Gastroesophageal sphincter (tissue), 4 donors: Measurements from ENCODE around the gene LEO1. TPM values are rescaled to one million over a fixed set of nuclear protein-coding genes. Genes with fewer than 3 reads are reported as not detected.
"Not testable (repeated sequence)": the region's sequence is repeated elsewhere in the genome, so short reads cannot be mapped to it uniquely, and the experiment has no call there.

Experiments
- ATAC-seq: fragments of 150-250 bp; one replicate; pipeline ENCODE4 v1.9.1; 2016; ENCODE audit warnings: mild to moderate bottlenecking, moderate library complexity
- H3K27ac ChIP-seq, 4 donors: fragments of 200-600 bp; sonication (generic) in 3 of 4; 1 replicate in 3 of 4; 2 replicates in 1 of 4; pipeline ENCODE4 v1.5.1; 2016 to 2019
- H3K27me3 ChIP-seq: fragments of 200-600 bp; sonication (generic); one replicate; pipeline ENCODE4 v1.5.1; 2019
- H3K36me3 ChIP-seq, 2 donors: fragments of 200-600 bp; sonication (generic); one replicate each; pipeline ENCODE4 v1.5.1; 2019; ENCODE audit warnings: control low read depth in 1 of 2
- H3K4me1 ChIP-seq, 3 donors: fragments of 200-600 bp; sonication (generic); 1 replicate in 2 of 3; 2 replicates in 1 of 3; pipeline ENCODE4 v1.5.1; 2016 to 2019; ENCODE audit warnings: control low read depth in 2 of 3
- H3K4me3 ChIP-seq, 2 donors: fragments of 200-600 bp; sonication (generic); one replicate each; pipeline ENCODE4 v1.5.1; 2019; ENCODE audit warnings: mild to moderate bottlenecking in 1 of 2, moderate library complexity in 1 of 2
- H3K9me3 ChIP-seq, 3 donors: fragments of 200-600 bp; sonication (generic); one replicate each; pipeline ENCODE4 v1.5.1; 2017 to 2019; ENCODE audit warnings: control low read depth in 2 of 3
- EP300 ChIP-seq: sonication (generic); formaldehyde crosslinking; IDR thresholded peaks from one replicate; pipeline ENCODE4 v1.6.1; 2017; ENCODE audit warnings: antibody characterized with exemption, mild to moderate bottlenecking
- POLR2A ChIP-seq, 2 donors: fragments of 450-650 bp; IDR thresholded peaks; one replicate each; pipeline ENCODE4 v1.6.1; 2017; ENCODE audit warnings: antibody characterized with exemption in 2 of 2, mild to moderate bottlenecking in 2 of 2, moderate library complexity in 1 of 2
- POLR2AphosphoS5 ChIP-seq: sonication (generic); formaldehyde crosslinking; IDR thresholded peaks from one replicate; pipeline ENCODE4 v1.6.1; 2017; ENCODE audit warnings: antibody characterized with exemption
- WGBS, 2 donors: methylation state at CpG; one replicate each; pipeline ENCODE4 v1.1.5; 2018; ENCODE audit warnings: low coverage in 1 of 2; 5-methylcytosine and 5-hydroxymethylcytosine counted together
- total RNA-seq, 4 donors: library from RNA; depleted of rRNA; stranded (reverse); fragments of >200 nt; gene quantifications; one replicate each; pipeline ENCODE4 v1.1.0, GENCODE V29; 2016
- TF ChIP-seq, protein P1 (sequence below), 4 experiments: fragments of 200-600 bp in 2 of 4; fragments of 450-650 bp in 2 of 4; sonication (generic) in 1 of 4; IDR thresholded peaks; one replicate each; pipeline ENCODE4 v1.5.1; 2017 to 2019; ENCODE audit warnings: antibody characterized with exemption in 4 of 4, mild to moderate bottlenecking in 2 of 4, moderate library complexity in 2 of 4

Gene LEO1
- total RNA-seq, 4 donors from 2014 or later: 11.7 to 15.7 (median 13.2) TPM

DNA sequence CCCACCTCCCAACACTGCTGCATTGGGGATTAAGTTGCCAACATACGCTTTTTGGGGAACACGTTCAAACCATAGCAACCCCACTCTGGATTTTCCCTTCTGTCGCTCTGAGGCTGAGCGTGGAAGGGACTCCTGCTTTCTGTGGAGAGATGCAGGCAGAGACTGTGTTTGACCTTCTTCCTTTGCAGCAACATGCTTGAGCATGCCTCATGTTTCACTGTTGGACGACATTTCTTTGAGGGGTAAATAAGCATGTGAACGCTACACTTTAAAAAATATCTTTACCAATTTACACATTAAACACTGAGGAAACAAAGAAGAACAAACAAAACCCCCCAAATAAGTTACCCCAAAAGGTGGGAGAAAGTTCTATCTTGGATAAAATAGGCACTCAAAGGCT is 33.2 kb upstream of the LEO1 start:
- no peaks in the 10 kb centered on the region for H3K9me3 ChIP-seq
- H3K4me1 ChIP-seq: no peaks in the 10 kb centered on the region
- TF ChIP-seq POLR2A (IDR thresholded peaks at IDR 0.05) (no peak), EP300 (no peak), POLR2AphosphoS5 (no peak)
- TF ChIP-seq, protein P1, sequence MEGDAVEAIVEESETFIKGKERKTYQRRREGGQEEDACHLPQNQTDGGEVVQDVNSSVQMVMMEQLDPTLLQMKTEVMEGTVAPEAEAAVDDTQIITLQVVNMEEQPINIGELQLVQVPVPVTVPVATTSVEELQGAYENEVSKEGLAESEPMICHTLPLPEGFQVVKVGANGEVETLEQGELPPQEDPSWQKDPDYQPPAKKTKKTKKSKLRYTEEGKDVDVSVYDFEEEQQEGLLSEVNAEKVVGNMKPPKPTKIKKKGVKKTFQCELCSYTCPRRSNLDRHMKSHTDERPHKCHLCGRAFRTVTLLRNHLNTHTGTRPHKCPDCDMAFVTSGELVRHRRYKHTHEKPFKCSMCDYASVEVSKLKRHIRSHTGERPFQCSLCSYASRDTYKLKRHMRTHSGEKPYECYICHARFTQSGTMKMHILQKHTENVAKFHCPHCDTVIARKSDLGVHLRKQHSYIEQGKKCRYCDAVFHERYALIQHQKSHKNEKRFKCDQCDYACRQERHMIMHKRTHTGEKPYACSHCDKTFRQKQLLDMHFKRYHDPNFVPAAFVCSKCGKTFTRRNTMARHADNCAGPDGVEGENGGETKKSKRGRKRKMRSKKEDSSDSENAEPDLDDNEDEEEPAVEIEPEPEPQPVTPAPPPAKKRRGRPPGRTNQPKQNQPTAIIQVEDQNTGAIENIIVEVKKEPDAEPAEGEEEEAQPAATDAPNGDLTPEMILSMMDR (IDR thresholded peaks at IDR 0.05): no peak
- no peak for ATAC-seq
- no peak overlapping the region for H3K27ac ChIP-seq
- 90 to 93% methylated on average over 5 to 6 of the region's 6 CpGs for WGBS, 2 donors
- H3K36me3 ChIP-seq: no peaks in the 10 kb centered on the region
- H3K27me3 ChIP-seq: no peaks in the 10 kb centered on the region
- H3K4me3 ChIP-seq: no peak overlapping the region

DNA sequence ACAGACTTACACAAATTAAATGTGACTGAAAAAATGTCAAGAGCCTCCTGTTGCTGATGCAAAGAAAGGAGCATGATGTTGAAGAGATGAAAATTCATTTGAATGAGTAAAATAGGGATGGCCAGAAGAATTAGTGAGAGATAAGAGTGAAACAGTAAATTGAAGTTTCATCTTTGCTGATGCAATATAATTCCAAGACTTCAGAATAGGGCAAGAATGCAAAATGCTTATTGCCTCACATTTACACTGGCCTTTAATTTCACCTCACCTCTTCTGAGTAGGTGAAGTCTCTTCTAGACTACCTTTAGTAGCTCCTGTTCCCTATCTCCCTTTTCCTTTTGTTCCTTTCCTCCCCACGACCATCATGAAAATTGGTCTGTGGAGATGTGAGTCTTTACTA is 32.1 kb upstream of the LEO1 start:
- no peak for ATAC-seq
- no peak for TF ChIP-seq POLR2A (IDR thresholded peaks at IDR 0.05)
- no peak for TF ChIP-seq EP300
- TF ChIP-seq, protein P1 (IDR thresholded peaks at IDR 0.05): no peak
- no peak for TF ChIP-seq POLR2AphosphoS5
- no peaks in the 10 kb centered on the region for H3K9me3 ChIP-seq
- H3K4me1 ChIP-seq: no peaks in the 10 kb centered on the region
- H3K27ac ChIP-seq: no peak overlapping the region
- H3K27me3 ChIP-seq: no peaks in the 10 kb centered on the region
- no peak overlapping the region for H3K4me3 ChIP-seq
- WGBS, 2 donors: 50 to 100% methylated on average over 1 of the region's 1 CpG
- H3K36me3 ChIP-seq: no peaks in the 10 kb centered on the region

DNA sequence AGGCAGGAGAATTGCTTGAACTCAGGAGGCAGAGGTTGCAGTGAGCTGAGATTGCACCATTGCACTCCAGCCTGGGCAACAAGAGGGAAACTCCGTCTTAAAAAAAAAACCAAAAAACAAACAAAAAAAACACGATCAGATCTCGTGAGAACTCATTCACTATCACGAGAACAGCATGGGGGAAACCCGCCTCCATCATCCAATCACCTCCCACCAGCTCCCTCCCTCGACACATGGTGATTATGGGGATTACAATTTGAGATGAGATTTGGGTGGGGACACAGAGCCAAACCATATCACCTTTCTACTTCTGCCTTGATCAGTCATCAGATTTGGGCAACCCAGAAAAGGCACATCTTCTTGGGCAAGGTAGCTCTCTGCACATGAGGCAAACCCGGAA is 31.5 kb upstream of the LEO1 start:
- not testable (repeated sequence) for H3K4me3 ChIP-seq, H3K36me3 ChIP-seq, H3K27ac ChIP-seq, H3K4me1 ChIP-seq, H3K9me3 ChIP-seq, ATAC-seq, H3K27me3 ChIP-seq
- 74 to 82% methylated on average over 5 to 6 of the region's 7 CpGs for WGBS, 2 donors

DNA sequence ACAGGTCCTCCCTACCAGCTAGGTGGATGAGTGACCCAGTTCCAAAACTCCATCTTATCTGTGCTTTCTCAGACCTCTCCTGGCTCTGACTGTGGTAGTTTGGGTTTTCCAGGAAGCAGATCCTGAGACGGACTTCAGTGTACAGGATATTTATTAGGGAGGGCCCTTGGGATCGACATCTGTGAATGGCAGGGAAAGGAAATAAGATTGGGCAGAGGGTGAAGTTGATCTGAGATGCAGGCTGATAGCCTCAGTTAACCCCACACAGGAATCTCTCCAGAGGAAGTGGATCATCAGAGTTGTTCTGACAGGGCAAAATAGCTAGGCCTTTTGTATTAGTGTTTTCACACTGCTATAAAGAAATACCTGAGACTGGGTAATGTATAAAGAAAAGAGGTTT is 30.8 kb upstream of the LEO1 start:
- WGBS, 2 donors: no CpG with 5 or more reads among the region's 2 CpGs

DNA sequence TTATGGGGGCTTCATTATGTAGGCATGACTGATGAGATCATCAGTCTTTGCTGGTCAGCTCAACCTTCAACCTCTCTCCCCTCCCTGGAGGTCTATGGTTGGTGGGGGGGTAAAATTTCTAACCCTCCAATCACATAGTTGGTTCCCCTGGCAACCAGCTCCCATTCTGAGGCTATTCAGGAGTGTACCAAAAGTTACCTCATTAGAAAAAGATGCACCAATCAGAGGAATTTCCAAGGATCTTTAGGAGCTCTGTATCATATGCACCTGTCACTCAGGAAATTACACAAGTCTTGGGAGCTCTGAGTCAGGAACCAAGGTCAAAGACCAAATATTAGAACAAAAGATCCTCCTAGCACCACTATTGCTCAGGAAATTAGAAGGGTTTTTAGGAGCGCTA is 21.4 kb upstream of the LEO1 start:
- Histone ChIP-seq H3K4me3 (no peak overlapping the region), H3K4me1 (no peaks in the 10 kb centered on the region), H3K27me3 (no peaks in the 10 kb centered on the region), H3K27ac (no peak overlapping the region), H3K36me3 (no peaks in the 10 kb centered on the region), H3K9me3 (no peaks in the 10 kb centered on the region)
- ATAC-seq: no peak
- 86 to 93% methylated on average over 1 of the region's 1 CpG for WGBS, 2 donors
- TF ChIP-seq EP300 (no peak), POLR2AphosphoS5 (no peak), POLR2A (IDR thresholded peaks at IDR 0.05) (no peak)
- TF ChIP-seq, protein P1 (IDR thresholded peaks at IDR 0.05): no peak

More for the DNA sequence above, 30.8 kb upstream of the LEO1 start:
- no peak for TF ChIP-seq EP300
- no peak for TF ChIP-seq POLR2AphosphoS5
- TF ChIP-seq POLR2A (IDR thresholded peaks at IDR 0.05): no peak
- TF ChIP-seq, protein P1 (IDR thresholded peaks at IDR 0.05): no peak
- H3K27ac ChIP-seq: no peak overlapping the region
- H3K9me3 ChIP-seq: no peaks in the 10 kb centered on the region
- no peak for ATAC-seq
- no peaks in the 10 kb centered on the region for H3K4me1 ChIP-seq
- no peak overlapping the region for H3K4me3 ChIP-seq
- H3K36me3 ChIP-seq: no peaks in the 10 kb centered on the region
- no peaks in the 10 kb centered on the region for H3K27me3 ChIP-seq

DNA sequence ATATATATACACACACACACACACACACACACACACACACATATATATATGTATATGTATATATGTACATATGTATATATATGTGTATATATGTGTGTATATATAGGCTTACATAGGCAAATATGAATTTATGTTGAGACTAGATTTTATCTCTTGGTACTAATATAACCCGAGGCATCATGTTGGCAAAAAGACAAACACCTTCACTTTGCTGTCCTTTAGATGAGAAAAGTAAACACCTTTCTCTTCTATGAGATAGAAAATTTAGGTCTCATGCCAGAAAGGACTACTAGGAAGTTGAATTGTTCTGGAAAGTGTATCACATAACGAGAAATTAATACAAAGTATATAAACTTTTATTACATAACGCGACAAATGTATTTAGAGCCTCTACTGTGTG is 19.6 kb upstream of the LEO1 start:
- no peaks in the 10 kb centered on the region for H3K4me1 ChIP-seq
- H3K4me3 ChIP-seq: no peak overlapping the region
- no peak overlapping the region for H3K27ac ChIP-seq
- WGBS, 2 donors: 64 to 74% methylated on average over 4 of the region's 4 CpGs
- no peak for ATAC-seq
- no peaks in the 10 kb centered on the region for H3K36me3 ChIP-seq
- H3K27me3 ChIP-seq: no peaks in the 10 kb centered on the region
- no peaks in the 10 kb centered on the region for H3K9me3 ChIP-seq
- no peak for TF ChIP-seq POLR2AphosphoS5
- TF ChIP-seq, protein P1 (IDR thresholded peaks at IDR 0.05): no peak
- no peak for TF ChIP-seq EP300
- TF ChIP-seq POLR2A (IDR thresholded peaks at IDR 0.05): no peak
